Umbilical cord (tissue), 2 donors: ENCODE measurements around the gene MED12L. TPM values are rescaled to one million over a fixed set of nuclear protein-coding genes. Genes with fewer than 3 reads are reported as not detected.
A peak's percentile ranks its signal among the peaks of the same experiment; 100 is the strongest.

Experiments
- DNase-seq: peaks from one replicate; pipeline ENCODE4 v3.0.0-alpha.2; 2015; ENCODE audit warnings: low spot score
- total RNA-seq: library from RNA; depleted of rRNA; stranded (reverse); fragments of >200 nt; gene quantifications from one replicate; pipeline ENCODE4 v1.2.3, GENCODE V29; 2014; ENCODE audit warnings: low replicate concordance; ENCODE audit not compliant: insufficient read depth

The MED12L gene
- total RNA-seq, 1 donor from 2014 or later: 2.2 TPM

DNA sequence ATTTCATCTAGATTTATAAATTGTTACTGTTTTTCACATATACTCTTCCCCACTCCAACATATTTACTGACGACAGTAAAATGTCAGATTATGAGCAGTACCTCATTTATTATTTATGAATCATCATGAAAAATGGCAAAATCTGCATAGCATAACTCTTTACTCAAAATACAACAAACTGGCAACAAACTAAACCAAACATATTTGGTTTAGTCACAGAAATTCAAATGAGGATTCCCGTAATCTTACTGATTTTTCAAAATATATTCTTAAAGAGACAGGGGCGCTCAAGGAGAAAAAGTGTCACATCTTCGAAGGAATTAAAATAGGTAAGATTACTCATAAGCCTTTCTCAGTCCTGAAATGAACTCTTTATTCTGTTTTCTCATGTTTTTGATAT lies 234.2 kb downstream of the MED12L start:
- DNase-seq: no peak

DNA sequence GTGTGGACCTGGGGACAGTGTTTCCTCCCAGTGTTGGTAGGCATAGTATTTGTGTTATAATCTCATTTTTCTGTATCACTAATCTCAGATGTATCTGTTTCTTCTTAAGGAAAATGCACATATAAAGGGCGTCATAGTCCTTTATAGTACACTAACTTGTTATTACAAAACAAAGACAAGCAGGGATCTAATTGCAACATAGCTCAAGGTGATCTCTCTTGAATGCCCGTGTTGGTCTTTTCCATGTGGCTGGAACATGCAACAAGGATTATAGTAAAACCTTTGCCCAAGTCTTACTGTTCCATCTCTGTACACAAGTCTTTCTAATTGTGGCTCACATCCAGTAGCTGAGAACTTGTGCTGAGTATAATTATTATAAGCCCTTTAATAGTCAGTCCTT lies 234.7 kb downstream of the MED12L start:
- DNase-seq: no peak

- no peak for DNase-seq
Observed at GRCh38 chr3:151321526-151321925, 236.1 kb downstream of the MED12L start.

GRCh38 chr3:151322511-151322910 lies 237.0 kb downstream of the MED12L start:
- no peak for DNase-seq

GRCh38 chr3:151327571-151328198 lies 242.2 kb downstream of the MED12L start:
- DNase-seq: peak; percentile 47

- DNase-seq: no peak
Observed at GRCh38 chr3:151328298-151328995, 243.0 kb downstream of the MED12L start.

- no peak for DNase-seq
Observed at GRCh38 chr3:151329363-151329762, 243.9 kb downstream of the MED12L start, which contains the start of gene P2RY13. Gene P2RY13, minus strand, starts transcription at chr3:151329549. Its CDS starts 21 bp downstream, at chr3:151329528.

GRCh38 chr3:151330379-151330778 lies 244.9 kb downstream of the MED12L start:
- DNase-seq: no peak

DNA sequence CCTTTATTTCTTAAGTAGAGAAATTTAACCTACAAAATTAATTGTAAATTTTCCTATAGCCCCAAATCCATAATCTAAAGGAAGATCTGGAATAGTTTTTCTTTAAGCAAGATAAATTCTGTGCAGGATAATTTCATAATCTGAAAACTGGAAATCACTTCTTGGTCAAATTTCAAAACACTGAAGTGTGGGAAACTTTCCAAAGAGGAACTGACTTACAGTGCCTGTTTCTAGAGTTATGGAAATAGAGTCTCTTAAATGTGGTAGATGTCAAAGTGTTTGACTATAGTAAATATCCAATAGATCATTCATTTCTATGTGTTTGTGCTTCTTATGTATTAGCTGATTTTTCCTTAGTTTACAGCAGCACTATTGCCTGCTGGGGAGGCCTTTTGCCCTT lies 245.4 kb downstream of the MED12L start:
- peak; percentile 37 for DNase-seq

DNA sequence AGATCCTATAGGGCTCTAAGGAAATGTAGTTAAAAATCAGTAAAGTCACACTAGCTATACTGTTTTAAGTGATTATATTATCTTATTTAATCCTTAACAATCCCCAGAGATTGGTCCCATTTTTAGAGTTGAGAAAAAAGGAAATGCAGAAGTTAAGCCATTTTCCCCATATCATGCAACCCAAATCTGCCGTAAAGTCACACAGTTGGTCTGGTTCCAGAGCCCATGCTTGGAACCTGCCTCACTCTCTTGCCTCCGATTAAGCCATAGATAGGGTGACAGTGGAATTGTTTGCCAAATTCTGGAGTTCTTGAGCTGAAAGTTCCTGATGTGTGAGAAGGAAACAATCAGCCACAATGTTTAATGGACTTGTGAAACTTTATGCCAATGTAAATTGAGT lies 246.2 kb downstream of the MED12L start:
- no peak for DNase-seq

DNA sequence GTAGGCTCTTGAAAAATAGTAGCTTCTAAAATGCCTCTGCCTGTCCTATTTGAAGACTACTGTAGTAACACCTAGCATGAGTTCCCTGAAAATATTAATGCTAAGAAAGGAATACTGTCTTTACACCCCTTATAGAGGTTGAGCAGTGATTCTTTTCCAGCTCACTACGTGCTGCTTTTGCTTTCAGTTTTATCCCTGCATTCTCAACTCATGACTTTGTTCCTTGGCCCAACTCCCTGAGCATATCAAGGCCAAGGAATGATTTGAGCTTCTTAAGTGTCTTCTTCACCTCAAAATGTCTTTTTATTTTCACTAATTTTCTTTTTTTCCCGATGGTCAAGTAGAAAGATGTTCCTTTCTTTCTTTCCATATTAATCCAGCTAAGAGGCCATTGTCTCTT lies 260.4 kb downstream of the MED12L start:
- peak; percentile 79 for DNase-seq

- peak; percentile 44 for DNase-seq
Observed at GRCh38 chr3:151346292-151346691, 260.8 kb downstream of the MED12L start.

DNA sequence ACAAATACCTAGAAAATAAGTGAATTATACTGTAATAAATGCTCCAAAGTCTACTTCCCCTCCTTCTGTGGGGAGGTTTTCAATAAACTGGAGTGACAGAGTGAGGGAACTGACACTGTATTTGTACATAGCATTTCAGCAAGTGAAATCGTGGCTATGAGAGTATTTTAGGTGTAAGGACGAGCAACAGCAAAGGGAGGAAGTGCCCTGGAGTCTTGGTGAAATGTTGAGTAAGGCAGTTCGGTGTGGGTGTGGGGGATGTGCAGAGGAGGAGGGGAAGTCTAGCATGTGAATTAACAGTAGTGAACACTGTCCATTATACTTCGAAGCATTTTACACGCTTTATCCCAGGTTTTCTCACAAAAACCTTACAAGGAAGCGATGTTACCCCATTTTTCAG lies 262.0 kb downstream of the MED12L start:
- DNase-seq: peak; percentile 42

GRCh38 chr3:151350656-151351055 lies 265.2 kb downstream of the MED12L start:
- no peak for DNase-seq

DNA sequence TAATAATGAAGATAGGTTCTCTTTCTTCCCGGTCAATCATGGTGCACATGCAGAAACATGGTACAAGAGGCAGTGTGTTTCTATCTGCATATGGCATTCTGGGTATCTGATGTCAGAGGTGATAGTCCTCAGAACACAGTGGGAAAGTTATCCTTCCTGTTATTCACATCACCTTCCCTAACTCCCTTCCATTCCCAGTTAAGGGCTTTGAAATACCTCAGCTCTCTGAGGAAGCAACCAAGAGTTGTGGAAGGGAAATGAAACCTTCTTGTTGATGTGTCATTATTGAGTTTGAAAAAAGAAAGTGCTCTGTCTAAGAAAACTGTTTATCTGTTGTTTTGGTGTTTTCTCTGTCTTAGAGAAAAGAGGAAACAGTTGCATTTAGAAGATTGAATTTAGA lies 265.8 kb downstream of the MED12L start:
- DNase-seq: no peak

GRCh38 chr3:151351648-151352047 lies 266.2 kb downstream of the MED12L start:
- DNase-seq: no peak

GRCh38 chr3:151356794-151357462 lies 271.5 kb downstream of the MED12L start:
- peak; percentile 23 for DNase-seq

DNA sequence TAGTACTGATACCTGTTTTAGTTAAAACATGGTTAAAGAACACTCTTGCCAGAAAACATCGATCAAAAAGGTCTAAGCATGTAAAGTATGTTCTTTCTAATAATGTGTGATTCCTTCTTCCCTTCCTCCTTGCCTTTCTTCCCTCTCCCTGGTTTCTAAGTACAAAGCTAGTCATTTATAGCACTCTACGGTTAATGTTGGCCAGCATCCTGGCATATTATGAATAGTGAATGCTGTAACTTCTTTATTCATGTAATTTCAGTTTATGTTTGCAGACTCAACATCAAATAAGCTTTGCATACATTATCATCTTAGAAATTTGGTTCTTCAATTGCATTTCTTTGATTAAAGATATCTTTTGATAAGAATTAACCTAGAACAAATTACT lies 272.0 kb downstream of the MED12L start:
- no peak for DNase-seq

- DNase-seq: no peak
Observed at GRCh38 chr3:151362751-151363174, 277.3 kb downstream of the MED12L start.

DNA sequence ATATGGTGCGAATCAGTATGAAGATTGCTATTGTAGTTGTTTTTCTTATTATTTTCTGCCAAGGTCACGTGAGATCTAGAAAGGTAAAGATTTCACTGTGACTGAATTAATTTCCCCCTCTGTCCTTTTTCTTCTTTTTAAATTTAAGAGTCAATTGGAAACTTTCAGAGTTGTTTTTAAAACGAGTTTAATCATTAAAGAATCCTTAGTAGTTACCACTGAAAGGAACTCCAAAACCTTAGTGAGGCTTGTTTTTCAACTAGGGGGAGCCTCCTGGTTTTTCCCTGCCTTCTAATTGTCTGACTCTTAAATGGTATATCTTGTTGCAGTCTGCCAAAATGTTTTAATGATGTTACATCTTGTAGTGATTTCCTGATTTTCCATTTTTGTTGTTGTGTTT lies 281.5 kb downstream of the MED12L start:
- DNase-seq: no peak

- DNase-seq: no peak
Observed at GRCh38 chr3:151367448-151367847, 282.0 kb downstream of the MED12L start.

GRCh38 chr3:151371526-151371925 lies 286.1 kb downstream of the MED12L start:
- no peak for DNase-seq
